Stimulated activated memory B cell treated with anti-CD40 and anti-IgM and Interleukin-4, amounts not matched to agents 10 μg/mL and 1 μg/mL and 100 μg/mL, for 72 hours (primary cell): ENCODE results near the gene OGFOD3.

Experiments
- ATAC-seq: fragments of 150-1000 bp; cut with Tn5 transposase; 2 replicates; pipeline ENCODE4 v1.10.0; 2021
- H3K27ac Mint-ChIP-seq: one replicate; pipeline ENCODE4 v1.8.0; 2022; ENCODE audit warnings: mild to moderate bottlenecking, mixed read lengths
- H3K27me3 Mint-ChIP-seq: one replicate; pipeline ENCODE4 v1.8.0; 2022; ENCODE audit warnings: mixed read lengths
- H3K36me3 Mint-ChIP-seq: one replicate; pipeline ENCODE4 v1.8.0; 2022; ENCODE audit warnings: mixed read lengths
- H3K4me1 Mint-ChIP-seq: one replicate; pipeline ENCODE4 v1.8.0; 2022; ENCODE audit warnings: mixed read lengths
- H3K4me3 Mint-ChIP-seq: one replicate; pipeline ENCODE4 v1.8.0; 2022; ENCODE audit warnings: mild to moderate bottlenecking, moderate library complexity, mixed read lengths
- H3K9me3 Mint-ChIP-seq: one replicate; pipeline ENCODE4 v1.8.0; 2022; ENCODE audit warnings: mixed read lengths

The OGFOD3 gene

DNA sequence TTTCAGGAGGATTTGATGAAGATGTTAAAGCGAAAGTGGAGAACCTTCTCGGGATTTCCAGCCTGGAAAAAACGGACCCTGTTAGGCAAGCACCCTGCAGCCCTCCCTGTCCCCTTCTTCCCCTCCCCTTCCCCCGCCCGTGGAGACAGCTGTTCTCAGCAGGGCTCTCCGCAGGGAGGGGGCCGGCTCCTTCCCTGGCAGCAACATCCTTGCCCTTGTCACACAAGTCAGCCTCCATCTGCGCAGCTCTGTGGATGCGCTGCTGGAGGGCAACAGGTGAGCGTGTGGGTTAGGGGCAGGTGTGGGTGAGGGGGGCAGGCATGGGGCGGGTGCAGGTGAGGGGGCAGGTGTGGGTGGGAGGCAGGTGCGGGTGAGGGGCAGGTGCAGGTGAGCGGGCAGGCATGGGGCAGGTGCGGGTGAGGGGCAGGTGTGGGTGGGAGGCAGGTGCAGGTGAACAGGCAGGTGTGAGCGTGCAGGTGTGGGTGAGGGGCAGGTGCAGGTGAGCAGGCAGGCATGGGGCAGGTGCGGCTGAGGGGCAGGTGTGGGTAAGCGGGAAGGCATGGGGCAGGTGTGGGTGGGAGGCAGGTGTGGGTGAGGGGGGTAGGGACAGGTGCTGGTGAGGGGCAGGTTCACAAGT lies 22.7 kb upstream of the OGFOD3 start:
- H3K27ac Mint-ChIP-seq, result peak overlapping the region; percentile 72
- peaks cover 18% of the 10 kb centered on the region for H3K36me3 Mint-ChIP-seq
- no peaks in the 10 kb centered on the region for H3K9me3 Mint-ChIP-seq
- peaks cover 49% of the 10 kb centered on the region for H3K4me1 Mint-ChIP-seq
- no peaks in the 10 kb centered on the region for H3K27me3 Mint-ChIP-seq
- peak; percentile 17 for ATAC-seq
- peak overlapping the region; percentile 61 for H3K4me3 Mint-ChIP-seq

DNA sequence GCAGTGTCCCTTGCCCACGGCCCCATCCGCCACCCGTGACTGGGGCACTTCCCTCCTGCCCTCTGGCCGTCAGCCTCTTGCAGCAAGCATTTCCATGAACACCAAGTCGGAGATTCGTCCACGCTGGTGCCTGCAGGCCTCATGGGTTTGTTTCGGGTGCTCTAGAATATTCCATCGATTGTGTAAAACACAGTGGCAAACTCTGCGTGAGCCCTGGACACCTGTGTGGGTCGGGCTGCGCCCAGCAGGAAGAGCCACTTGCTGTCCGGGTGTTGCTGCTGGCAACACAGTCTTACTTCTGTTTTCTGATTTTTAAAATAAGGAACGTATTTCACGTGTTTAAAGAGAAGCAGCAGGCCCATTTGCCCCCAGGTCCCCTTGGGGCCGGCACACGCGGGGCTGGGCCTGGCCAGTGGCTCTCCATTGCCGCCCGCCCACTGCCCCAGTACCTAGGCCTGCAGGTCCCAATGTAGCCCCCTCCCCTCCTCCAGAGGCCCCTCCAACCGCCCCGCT lies 22.1 kb upstream of the OGFOD3 start:
- H3K9me3 Mint-ChIP-seq, result no peaks in the 10 kb centered on the region

DNA sequence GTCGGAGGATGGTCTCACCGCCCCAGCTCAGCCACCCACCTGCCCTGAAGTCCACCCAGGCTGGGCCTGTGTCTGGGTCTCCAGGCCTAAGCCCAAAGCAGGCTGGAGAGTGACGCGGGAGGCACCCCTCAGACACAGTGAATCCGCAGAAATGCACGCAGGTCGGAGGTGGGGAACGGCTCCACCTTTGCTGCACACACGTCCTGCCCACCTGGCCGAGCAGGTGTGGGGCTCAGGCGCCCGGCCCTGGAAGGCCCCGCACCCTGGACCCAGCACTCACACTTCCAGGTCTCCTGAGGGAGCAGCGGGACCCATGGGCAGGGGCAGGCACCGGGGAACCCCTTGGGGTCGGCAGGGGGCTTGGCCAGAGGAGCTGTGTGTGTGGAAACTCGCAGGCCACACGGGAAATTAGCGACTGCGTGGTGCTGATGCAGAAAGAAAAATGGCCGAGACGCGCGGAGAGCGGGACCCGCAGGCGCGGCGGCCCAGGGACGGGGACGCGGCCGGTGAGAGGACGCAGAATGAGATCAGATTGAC lies 21.5 kb upstream of the OGFOD3 start:
- no peak for ATAC-seq
- H3K36me3 Mint-ChIP-seq, result peaks cover 13% of the 10 kb centered on the region
- no peak overlapping the region for H3K4me3 Mint-ChIP-seq
- no peaks in the 10 kb centered on the region for H3K27me3 Mint-ChIP-seq
- no peaks in the 10 kb centered on the region for H3K9me3 Mint-ChIP-seq
- peak overlapping the region; percentile 72 for H3K27ac Mint-ChIP-seq
- peaks cover 51% of the 10 kb centered on the region for H3K4me1 Mint-ChIP-seq

More for the DNA sequence above, 22.1 kb upstream of the OGFOD3 start:
- H3K27ac Mint-ChIP-seq, result peak overlapping the region; percentile 72
- H3K4me3 Mint-ChIP-seq, result peak overlapping the region; percentile 61
- peaks cover 45% of the 10 kb centered on the region for H3K4me1 Mint-ChIP-seq
- H3K27me3 Mint-ChIP-seq, result no peaks in the 10 kb centered on the region
- peak; percentile 60 for ATAC-seq
- H3K36me3 Mint-ChIP-seq, result peaks cover 13% of the 10 kb centered on the region

GRCh38 chr17:82439194-82439828 lies 20.9 kb upstream of the OGFOD3 start:
- H3K27ac Mint-ChIP-seq, result no peak overlapping the region
- no peak overlapping the region for H3K4me3 Mint-ChIP-seq
- ATAC-seq, result no peak
- H3K4me1 Mint-ChIP-seq, result peaks cover 57% of the 10 kb centered on the region
- no peaks in the 10 kb centered on the region for H3K9me3 Mint-ChIP-seq
- H3K27me3 Mint-ChIP-seq, result no peaks in the 10 kb centered on the region
- H3K36me3 Mint-ChIP-seq, result peaks cover 13% of the 10 kb centered on the region

GRCh38 chr17:82438401-82439193 lies 20.2 kb upstream of the OGFOD3 start:
- H3K4me1 Mint-ChIP-seq, result peaks cover 64% of the 10 kb centered on the region
- H3K36me3 Mint-ChIP-seq, result peaks cover 18% of the 10 kb centered on the region
- no peaks in the 10 kb centered on the region for H3K9me3 Mint-ChIP-seq
- no peaks in the 10 kb centered on the region for H3K27me3 Mint-ChIP-seq
- no peak overlapping the region for H3K4me3 Mint-ChIP-seq
- peak overlapping the region; percentile 10 for H3K27ac Mint-ChIP-seq
- ATAC-seq, result no peak

GRCh38 chr17:82437325-82437668 lies 18.9 kb upstream of the OGFOD3 start:
- ATAC-seq, result no peak
- Mint-ChIP-seq H3K9me3 (no peaks in the 10 kb centered on the region), H3K27ac (peak overlapping the region; percentile 10), H3K36me3 (peaks cover 7% of the 10 kb centered on the region), H3K4me1 (peaks cover 52% of the 10 kb centered on the region), H3K4me3 (no peak overlapping the region), H3K27me3 (no peaks in the 10 kb centered on the region)

DNA sequence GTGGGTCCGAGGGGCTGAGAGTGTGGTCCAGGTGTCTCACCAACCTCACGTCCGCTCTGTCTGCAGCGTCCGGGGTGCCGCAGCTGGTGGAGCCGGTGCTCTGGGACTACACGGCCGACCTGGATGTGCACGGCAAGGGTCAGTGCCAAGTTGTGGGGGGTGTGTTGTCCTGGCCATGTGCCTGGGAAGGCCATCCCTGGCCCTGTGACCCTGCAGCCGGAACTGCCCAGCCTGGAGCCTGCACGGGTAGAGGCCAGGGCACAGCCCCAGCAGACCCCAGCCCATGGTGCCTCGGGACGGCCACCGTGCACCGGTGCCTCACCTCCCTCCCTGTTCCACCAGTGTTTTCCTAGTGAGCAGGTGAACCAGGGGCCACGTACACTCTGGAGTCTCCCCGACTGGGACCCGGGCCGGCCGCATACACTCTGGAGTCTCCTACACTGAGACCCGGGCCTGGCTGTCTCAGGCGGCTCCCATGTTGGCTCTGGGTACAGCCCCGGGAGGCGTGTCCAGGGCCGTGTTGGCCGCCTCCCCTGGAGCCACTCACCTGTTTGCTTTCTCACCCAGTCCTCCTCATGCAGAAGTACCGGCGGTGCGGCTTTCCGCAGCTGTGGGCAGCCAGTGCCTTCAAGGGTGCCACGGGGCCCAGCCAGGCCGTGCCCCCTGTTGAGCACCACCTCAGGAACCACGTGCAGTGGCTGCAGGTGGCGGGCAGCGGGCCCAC lies 18.4 kb upstream of the OGFOD3 start:
- no peaks in the 10 kb centered on the region for H3K27me3 Mint-ChIP-seq
- no peaks in the 10 kb centered on the region for H3K9me3 Mint-ChIP-seq
- no peak overlapping the region for H3K4me3 Mint-ChIP-seq
- ATAC-seq, result no peak
- no peak overlapping the region for H3K27ac Mint-ChIP-seq
- H3K4me1 Mint-ChIP-seq, result peaks cover 47% of the 10 kb centered on the region
- peaks cover 5% of the 10 kb centered on the region for H3K36me3 Mint-ChIP-seq

DNA sequence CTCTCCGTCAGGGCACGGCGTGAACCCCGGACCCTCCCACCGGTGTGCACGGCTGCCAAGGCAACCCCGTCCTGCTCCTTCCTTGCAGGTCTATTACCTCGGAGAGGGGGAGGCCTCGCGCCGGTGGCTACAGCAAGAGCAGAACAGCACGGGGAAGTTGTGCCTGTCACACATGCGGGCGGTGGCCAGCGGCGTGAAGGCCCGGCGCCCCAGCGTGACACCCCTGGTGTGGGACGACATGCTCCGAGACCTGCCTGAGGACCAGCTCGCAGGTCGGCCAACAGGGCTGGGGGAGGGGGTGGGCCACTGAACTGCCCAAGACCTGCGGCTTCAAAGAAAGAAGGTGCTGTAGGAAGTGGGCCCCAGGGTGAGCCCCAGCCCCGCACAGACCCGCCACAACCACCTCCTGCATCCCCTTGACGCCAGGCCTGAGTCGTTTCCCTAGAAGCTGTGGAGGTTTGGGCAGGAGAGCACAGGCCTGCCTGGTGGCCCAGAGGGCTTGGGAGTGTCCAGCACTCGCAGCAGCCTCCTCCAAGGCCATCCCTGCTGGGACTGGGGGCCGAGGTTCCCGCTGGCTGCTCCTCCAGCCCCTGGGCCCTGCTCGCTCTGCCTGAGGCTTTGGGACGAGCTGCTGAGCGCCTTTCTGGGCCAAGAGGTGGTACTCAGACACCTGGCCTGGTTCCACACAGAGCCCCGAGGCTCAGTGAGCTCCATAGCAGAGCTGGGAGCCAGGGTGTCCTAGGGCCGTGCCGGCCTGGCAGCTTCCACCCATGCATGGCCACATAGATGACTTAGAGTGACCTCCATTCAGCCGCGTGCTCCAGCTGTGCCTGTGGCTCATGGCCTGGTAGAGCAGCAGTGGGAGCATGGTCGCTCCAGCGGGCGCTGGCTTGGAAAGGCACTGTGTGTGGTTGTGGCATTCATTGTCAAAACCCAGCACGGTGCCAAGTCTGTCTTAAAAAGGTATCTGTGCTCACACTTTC lies 17.5 kb upstream of the OGFOD3 start:
- H3K36me3 Mint-ChIP-seq, result peaks cover 5% of the 10 kb centered on the region
- H3K9me3 Mint-ChIP-seq, result no peaks in the 10 kb centered on the region
- no peak overlapping the region for H3K4me3 Mint-ChIP-seq
- peak overlapping the region; percentile 79 for H3K27ac Mint-ChIP-seq
- no peaks in the 10 kb centered on the region for H3K27me3 Mint-ChIP-seq
- no peak for ATAC-seq
- H3K4me1 Mint-ChIP-seq, result peaks cover 38% of the 10 kb centered on the region

DNA sequence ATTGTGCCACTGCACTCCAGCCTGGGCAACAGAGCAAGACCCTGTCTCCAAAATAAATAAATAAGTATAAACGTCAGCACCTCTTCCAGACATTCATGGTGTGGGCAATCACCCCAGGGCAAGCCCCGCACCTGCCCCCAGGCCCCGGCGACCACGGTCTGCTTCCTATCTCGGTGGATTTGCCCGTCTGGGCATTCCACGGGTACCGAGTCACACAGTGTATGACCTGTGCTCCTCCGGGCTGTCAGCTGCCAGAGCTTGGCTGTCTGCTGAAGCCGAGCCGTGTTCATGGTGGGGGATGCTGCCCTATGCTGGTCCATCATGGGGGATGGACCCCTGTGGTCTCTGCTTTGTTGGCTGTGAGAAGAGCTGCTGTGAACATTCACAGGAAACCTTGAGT lies 16.7 kb upstream of the OGFOD3 start:
- H3K27me3 Mint-ChIP-seq, result no peaks in the 10 kb centered on the region
- H3K27ac Mint-ChIP-seq, result peak overlapping the region; percentile 79
- no peak for ATAC-seq
- H3K9me3 Mint-ChIP-seq, result no peaks in the 10 kb centered on the region
- peaks cover 36% of the 10 kb centered on the region for H3K4me1 Mint-ChIP-seq
- no peak overlapping the region for H3K4me3 Mint-ChIP-seq
- H3K36me3 Mint-ChIP-seq, result peaks cover 8% of the 10 kb centered on the region

GRCh38 chr17:82434216-82434565 lies 15.8 kb upstream of the OGFOD3 start:
- peak overlapping the region; percentile 79 for H3K27ac Mint-ChIP-seq
- H3K9me3 Mint-ChIP-seq, result no peaks in the 10 kb centered on the region
- H3K27me3 Mint-ChIP-seq, result no peaks in the 10 kb centered on the region
- peaks cover 17% of the 10 kb centered on the region for H3K36me3 Mint-ChIP-seq
- H3K4me3 Mint-ChIP-seq, result peak overlapping the region; percentile 47
- ATAC-seq, result peak; percentile 90
- H3K4me1 Mint-ChIP-seq, result peaks cover 39% of the 10 kb centered on the region

GRCh38 chr17:82433560-82434215 lies 15.3 kb upstream of the OGFOD3 start:
- peak overlapping the region; percentile 79 for H3K27ac Mint-ChIP-seq
- no peaks in the 10 kb centered on the region for H3K27me3 Mint-ChIP-seq
- H3K36me3 Mint-ChIP-seq, result peaks cover 18% of the 10 kb centered on the region
- no peaks in the 10 kb centered on the region for H3K9me3 Mint-ChIP-seq
- ATAC-seq, result no peak
- H3K4me1 Mint-ChIP-seq, result peaks cover 36% of the 10 kb centered on the region
- no peak overlapping the region for H3K4me3 Mint-ChIP-seq

GRCh38 chr17:82432017-82432416 lies 13.6 kb upstream of the OGFOD3 start:
- no peak for ATAC-seq
- peaks cover 22% of the 10 kb centered on the region for H3K36me3 Mint-ChIP-seq
- peak overlapping the region; percentile 44 for H3K27ac Mint-ChIP-seq
- H3K27me3 Mint-ChIP-seq, result no peaks in the 10 kb centered on the region
- H3K4me3 Mint-ChIP-seq, result no peak overlapping the region
- H3K4me1 Mint-ChIP-seq, result peaks cover 39% of the 10 kb centered on the region
- H3K9me3 Mint-ChIP-seq, result no peaks in the 10 kb centered on the region

DNA sequence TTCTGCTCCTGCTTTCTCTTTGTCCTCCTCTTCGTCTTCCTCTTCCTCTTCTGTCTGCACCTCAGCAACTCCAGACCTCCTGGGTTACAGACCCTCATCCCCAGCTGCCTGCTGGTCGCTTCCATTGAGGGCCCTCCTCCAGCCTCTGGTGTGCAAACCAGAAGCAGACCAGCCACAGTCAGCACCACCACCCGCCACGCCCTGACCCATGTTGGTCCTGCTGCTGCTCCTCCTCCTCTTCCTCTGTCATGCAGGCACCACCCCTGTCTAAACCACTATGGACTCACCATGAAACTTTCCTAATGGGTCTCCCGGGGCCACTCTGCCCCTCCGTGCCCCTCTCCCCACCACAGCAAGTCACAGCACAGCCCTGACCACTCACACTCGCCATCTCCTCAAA lies 11.4 kb upstream of the OGFOD3 start:
- peaks cover 39% of the 10 kb centered on the region for H3K36me3 Mint-ChIP-seq
- H3K9me3 Mint-ChIP-seq, result no peaks in the 10 kb centered on the region
- H3K4me3 Mint-ChIP-seq, result peak overlapping the region; percentile 86
- peak; percentile 73 for ATAC-seq
- peaks cover 46% of the 10 kb centered on the region for H3K4me1 Mint-ChIP-seq
- H3K27me3 Mint-ChIP-seq, result no peaks in the 10 kb centered on the region
- H3K27ac Mint-ChIP-seq, result peak overlapping the region; percentile 84
